Mammary epithelial cell (primary cell): ENCODE data around the gene TP53RK.

ENCODE experiments used
- CTCF ChIP-seq, 2 donors: IDR thresholded peaks in 1 of 2; conservative IDR thresholded peaks in 1 of 2; 2 replicates each; pipeline ENCODE4 v1.5.1; 2011 to 2012; ENCODE audit warnings: inconsistent platforms in 2 of 2, low read length in 2 of 2, mild to moderate bottlenecking in 2 of 2, control low read depth in 1 of 2, low read depth in 1 of 2; ENCODE audit not compliant: insufficient read depth in 1 of 2; ENCODE audit errors: extremely low read depth in 1 of 2
- EZH2 ChIP-seq: IDR thresholded peaks from 2 replicates; pipeline ENCODE4 v1.6.1; 2012; ENCODE audit warnings: low read length, inconsistent platforms, borderline replicate concordance

- TF ChIP-seq CTCF (conservative IDR thresholded peaks at IDR 0.05 in 1 of 2, IDR thresholded peaks at IDR 0.05 in 1 of 2; ENCODE audit: extremely low read depth in 1 of 2, insufficient read depth in 1 of 2, low read depth in 1 of 2, low read length in 2 of 2), result no peak
- TF ChIP-seq EZH2, result no peak
Measured at GRCh38 chr20:46638134-46638897, 50.9 kb downstream of the TP53RK start.
